HG03060 (cell line): ENCODE data around the gene TP53RK.
"Not testable (repeated sequence)": the region's sequence is repeated elsewhere in the genome, so short reads cannot be mapped to it uniquely, and the experiment has no call there.

ENCODE experiments used
- ATAC-seq: cut with Tn5 transposase; IDR thresholded peaks from one replicate; pipeline ENCODE4 v1.9.1; 2021; ENCODE audit warnings: low read depth, moderate number of reproducible peaks; ENCODE audit not compliant: unreplicated experiment

The TP53RK gene

DNA sequence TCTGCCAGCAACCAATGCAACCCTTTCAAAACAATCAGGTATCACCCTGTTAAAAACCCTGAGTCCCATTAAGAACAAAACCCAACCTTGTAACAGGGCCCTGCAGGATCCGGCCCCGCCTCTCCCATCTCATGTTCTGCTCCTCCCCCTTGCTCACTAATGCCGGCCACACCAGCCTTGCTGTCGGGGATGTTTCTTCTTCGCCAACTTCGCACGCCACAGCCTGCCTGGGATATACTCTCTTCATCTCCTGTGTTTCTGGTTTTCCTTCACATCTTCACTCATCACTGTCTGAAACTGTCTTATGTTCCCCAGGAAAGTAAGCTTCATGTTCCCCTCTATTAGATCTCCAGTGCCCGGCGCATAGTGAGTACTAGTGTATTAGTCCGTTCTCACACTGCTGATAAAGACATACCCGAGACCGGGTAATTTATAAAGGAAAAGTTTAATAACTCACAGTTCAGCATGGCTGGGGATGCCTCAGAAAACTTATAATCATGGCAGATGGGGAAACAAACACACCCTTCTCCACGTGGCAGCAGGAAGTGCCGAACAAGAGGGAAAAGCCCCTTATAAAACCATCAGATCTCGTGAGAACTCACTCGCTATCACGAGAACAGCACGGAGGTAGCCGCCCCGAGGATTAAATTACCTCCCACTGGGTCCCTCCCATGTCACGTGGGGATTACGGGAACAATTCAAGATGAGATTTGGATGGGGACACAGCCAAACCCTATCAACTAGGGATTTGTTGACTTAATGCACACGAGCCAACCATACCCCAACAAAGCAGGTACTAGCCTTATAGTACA lies 5.1 kb downstream of the TP53RK start:
- ATAC-seq = no peak

DNA sequence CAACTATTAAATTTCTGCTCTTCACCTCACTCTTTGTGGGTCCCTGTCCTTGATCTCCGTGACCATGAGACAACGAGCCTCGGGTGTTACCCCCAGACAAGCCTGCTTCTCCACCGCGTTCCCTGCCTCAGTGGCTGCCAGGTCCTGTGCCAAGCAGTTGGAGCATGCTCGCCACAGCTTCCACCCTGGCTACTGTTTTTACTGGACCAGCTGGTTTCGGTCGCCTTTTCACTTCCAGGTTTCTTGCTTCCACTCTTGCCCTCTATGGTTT lies 5.6 kb downstream of the TP53RK start:
- ATAC-seq = no peak

DNA sequence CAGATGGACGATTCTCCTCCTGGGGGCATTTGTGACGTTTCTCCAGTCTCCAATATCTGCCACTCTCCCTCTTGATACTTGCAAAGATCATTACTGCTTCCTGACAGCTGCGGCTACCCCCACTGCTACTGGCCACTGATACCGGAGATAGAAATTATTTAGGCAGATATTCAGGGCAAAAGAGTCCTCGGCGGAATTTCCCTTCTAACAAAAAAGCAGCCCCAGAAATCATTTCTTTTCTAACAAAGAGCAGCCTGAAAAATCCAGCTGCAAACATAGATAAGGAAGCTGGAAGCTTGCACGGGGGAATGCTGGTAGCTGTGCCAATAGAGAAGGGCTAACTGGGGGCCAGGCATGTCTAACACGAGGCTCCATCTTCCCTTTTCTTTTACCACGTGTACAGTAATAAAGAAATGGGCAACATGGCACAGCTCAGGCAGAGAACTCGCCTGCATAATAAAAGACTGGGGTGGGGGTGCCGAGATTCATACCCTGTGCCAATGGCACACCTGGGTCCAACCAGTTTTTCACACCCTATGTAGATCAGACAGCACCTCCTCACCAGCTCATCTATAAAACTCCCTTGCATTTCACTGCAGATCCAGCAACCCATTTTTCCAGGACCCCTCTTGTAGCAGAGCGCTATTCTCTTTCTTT lies 6.1 kb downstream of the TP53RK start:
- no peak for ATAC-seq

DNA sequence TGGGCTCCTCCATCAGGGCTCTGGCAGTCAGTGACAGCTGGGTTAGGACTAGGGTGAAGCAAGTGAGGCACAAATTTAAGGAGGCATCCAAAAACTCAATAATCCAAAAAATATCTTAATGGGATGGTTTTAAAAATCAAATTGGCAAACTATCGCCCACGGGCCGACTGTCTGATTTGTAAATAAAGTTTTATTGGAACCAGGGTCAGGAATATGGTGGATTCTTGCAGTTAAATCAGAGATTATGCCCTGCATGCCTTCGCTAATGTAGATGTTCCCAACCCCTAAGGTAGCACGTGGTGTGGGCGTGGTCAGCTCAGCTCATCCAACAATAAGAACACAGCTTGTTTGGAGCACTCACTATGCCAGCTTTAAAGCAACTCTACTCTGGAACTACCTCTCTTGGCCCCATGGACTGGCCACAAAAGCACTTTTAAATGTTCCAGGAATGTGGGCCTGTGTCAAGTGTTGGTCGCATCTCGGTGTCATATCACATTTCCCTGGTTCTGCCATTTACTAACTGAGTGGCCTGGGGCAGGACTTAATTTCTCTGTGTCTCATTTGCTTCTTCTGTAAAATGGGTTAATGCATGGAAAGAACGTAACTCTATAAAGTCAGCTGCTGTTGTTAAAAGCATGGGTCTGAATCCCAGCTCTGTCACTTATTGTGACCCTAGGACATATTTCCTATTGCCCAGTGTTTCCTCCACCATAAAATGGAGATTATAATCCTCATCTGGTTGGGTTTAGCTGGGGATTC lies 7.0 kb downstream of the TP53RK start:
- ATAC-seq = no peak

DNA sequence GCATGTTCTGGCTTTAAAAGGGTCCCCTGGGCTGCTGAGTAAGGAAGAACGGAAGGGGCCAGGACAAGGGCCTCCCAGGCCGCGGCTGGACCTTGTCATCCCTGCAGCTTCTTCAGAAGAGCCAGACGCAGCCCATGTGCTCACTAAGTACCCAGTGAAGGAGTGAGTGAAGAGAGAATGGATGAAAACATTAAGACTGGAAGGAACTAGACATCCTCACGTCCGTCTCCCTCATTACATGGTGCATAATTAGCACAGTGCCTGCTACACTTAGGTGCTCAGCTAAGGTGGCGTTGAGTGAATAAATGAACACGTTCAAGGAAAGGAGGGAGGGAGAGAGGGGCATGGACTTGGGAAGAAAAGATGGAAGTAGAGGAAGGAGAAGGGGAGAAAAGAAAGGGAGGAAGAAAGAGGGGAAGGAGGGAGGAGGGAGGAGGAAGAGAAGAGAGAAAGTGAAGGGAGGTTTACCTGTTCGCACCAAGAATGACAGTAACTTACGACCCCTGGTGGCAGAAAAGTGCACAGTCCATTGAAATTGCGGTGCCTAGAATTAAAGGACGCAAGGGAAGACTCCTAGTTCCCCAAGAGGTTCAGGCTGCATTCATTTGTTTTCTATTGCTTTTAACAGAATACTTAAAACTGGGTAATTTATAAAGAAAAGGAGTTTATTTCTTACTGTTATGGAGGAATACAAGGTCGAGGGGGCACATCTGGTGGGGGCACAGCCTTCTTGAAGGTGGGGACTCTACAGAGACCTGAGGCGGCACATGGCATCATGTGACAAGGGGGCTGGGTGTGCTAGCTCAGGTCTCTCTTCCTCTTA lies 8.0 kb downstream of the TP53RK start:
- ATAC-seq = no peak

GRCh38 chr20:46680684-46681031 lies 8.6 kb downstream of the TP53RK start:
- ATAC-seq = no peak

GRCh38 chr20:46678516-46678915 lies 10.7 kb downstream of the TP53RK start:
- ATAC-seq = no peak

DNA sequence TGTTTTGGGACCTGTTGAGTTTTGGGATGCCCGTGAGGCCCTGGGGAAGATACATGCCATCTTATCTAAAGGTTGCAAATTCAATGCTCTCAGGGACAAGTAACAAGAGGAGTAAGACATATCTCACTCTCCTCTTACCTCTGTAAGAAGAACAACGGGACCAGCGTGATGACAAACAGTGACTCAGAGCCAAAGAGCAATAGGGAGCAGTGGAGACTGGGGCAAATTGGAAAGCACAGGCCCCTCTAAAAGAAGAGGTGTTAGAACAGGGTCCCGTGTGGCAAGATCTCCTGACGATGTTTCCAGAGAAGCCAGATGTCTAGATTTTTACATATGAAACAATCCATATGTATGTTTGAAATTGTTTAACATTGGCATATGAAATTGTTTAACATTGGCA lies 11.6 kb downstream of the TP53RK start:
- no peak for ATAC-seq

DNA sequence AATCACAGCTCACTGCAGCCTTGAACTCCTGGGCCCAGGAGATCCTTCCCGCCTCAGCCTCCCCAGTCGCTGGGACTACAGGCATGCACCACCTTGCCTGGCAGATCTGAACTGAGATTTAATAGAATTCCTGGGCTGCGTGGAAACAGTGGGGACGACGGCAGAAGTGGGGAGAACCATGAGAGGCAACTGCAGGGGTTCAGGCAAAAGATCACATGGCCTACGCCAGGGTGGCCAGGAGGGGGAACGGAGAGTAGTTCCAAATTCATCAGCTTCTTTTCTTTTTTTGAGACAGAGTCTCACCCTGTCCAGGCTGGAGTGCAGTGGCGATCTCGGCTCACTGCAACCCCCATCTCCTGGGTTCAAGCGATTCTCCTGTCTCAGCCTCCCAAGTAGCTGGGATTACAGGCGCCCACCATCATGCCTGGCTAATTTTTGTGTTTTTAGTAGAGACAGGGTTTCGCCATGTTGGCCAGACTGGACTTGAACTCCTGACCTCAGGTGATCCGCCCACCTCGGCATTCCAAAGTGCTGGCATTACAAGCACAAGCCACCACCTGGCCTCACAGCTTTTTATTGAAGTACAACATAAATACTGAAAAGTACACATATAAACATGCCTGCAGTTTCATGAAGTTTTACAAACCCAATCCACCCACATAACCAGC lies 12.5 kb downstream of the TP53RK start:
- ATAC-seq = not testable (repeated sequence)

DNA sequence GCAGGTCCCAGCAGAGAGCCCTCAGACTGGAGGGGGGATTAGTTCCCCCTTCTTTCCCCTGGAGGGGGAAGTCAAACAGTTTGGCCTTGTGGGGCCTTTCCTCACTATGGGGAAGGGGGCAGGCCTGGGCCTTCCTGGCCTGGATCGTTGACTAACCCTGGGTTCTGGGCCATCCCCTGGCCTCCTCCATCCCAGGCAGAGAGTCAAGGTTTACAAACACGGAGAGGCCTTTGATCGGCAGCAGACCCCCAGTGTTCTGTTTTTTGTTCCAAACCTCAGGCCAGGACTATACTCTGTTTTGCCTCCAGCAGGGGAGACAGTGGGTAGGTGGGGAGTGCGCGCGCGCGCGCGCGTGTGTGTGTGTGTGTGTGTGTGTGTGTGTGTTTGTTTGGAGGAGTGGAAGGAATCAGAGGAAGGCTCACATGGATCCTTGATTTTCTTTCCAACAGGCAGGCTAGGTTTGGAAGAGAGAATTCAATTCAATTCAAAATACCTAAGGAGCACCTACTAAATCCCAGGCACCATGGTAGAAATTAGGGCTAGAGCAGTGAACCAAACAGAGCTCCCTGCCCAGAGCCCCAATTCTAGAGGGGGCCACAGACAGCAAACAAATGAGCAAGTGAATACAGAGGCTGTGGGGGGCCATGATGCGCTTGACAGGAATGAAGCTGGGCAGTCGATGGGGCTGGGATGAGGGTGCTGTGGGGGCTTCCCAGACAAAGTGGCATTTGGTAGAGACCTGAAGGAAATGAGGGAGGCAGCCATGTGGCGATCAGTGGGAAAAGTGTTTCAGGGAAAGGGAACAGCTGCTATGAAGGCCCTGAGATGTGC lies 14.8 kb downstream of the TP53RK start:
- ATAC-seq = no peak

- ATAC-seq = no peak
Measured at GRCh38 chr20:46673394-46674252, 15.6 kb downstream of the TP53RK start.

DNA sequence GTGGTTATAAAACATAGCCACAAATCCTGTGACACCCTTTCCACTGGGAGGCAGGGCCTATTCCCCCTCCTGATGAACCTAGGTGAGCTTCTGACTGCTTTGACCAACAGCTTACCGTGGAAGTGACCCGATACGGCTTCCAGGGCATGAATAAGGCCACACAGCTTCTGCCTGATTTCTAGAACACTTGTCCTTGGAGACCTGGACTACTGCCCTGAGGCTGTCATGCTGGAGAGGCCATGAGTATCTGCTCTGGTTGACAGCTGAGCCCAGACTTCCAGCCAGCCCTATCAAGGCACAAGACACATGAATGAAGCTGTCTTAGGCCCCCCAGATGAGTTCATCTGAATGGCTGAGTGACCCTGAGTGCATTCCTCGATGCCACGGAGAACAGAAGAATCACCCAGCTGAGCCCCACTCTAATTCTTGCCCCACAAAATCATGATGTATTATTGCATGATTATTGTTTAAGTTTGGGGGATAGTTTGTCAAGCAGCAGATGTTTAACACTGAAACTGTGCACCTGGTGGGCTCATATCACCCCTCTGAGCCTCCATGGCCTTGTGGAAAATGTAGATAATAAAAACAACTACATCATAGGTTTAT lies 16.6 kb downstream of the TP53RK start:
- ATAC-seq = no peak

GRCh38 chr20:46671866-46672542 lies 17.2 kb downstream of the TP53RK start:
- no peak for ATAC-seq

DNA sequence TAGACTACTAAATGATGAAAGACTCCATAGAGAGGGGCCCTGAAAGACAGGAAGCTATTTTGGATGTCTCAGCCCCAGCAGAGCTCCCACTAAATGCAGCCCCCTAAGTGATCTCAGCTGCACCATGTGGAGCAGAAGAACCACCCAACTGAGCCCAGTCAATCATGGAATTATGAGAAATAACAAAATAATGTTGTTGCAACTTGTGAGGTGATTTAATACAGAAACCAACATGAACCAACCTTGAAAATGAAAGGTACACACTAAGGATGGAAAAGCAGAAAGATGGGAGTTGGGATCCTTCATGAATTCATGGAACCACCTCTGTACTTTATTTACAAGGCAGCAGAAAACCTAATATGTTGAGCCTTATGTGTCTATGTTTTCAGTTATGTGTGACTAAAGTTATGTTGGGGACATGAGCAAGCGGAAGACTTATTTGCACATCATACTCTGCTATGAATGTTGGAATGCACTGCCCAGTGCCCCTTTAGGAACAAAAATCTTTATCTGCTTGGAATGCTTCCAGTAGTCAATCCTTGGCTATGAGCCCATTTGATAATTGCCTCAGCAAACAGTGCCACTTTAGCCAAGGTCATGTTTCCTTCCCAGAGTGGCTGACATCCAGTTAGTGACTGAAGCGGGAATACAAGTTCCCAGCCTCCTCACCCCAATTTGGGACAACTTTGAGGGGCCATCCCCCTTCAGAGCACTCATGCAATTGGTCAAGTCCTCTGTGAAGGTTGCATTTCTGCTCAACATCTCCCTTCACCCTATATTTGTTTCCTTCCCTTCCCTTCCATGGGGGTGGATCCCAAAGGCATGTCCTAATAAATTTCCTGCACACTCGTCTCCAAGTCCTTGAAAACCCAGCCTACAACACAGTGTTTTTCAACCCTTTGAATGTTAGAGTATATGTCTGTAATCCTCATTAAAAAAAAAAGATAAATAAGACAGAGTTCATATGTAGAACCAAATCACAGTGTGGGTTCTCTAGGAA lies 18.4 kb downstream of the TP53RK start:
- no peak for ATAC-seq

GRCh38 chr20:46670228-46670584 lies 19.0 kb downstream of the TP53RK start:
- ATAC-seq = no peak

GRCh38 chr20:46666818-46667515 lies 22.3 kb downstream of the TP53RK start:
- ATAC-seq = no peak
